KMS-11 (cell line): ENCODE measurements around the gene MX2.

Experiments used
- H2AFZ ChIP-seq: fragments of 200-600 bp; sonication (generic); 2 replicates; pipeline ENCODE4 v1.6.1; 2016; ENCODE audit warnings: antibody characterized with exemption, mixed run types, low read depth
- H3K27ac ChIP-seq: fragments of 200-600 bp; sonication (generic); 2 replicates; pipeline ENCODE4 v1.6.1; 2016; ENCODE audit warnings: mild to moderate bottlenecking, mixed run types
- H3K27me3 ChIP-seq: fragments of 200-600 bp; sonication (generic); 2 replicates; pipeline ENCODE4 v1.6.1; 2017; ENCODE audit warnings: mild to moderate bottlenecking, low read depth, mixed run types, moderate library complexity; ENCODE audit not compliant: insufficient read depth
- H3K36me3 ChIP-seq: fragments of 200-600 bp; sonication (generic); 2 replicates; pipeline ENCODE4 v1.6.1; 2017; ENCODE audit warnings: mild to moderate bottlenecking, mixed run types; ENCODE audit not compliant: insufficient read depth
- H3K4me1 ChIP-seq: fragments of 200-600 bp; sonication (generic); 2 replicates; pipeline ENCODE4 v1.6.1; 2016; ENCODE audit warnings: mild to moderate bottlenecking, low read depth, mixed run types; ENCODE audit not compliant: poor library complexity, severe bottlenecking
- H3K4me2 ChIP-seq: fragments of 200-600 bp; sonication (generic); 2 replicates; pipeline ENCODE4 v1.7.0; 2016; ENCODE audit warnings: mild to moderate bottlenecking, mixed run types
- H3K4me3 ChIP-seq: fragments of 200-600 bp; sonication (generic); IDR thresholded peaks from 2 replicates; pipeline ENCODE4 v1.6.1; 2017; ENCODE audit warnings: low read depth, low read length, mixed read lengths; ENCODE audit not compliant: insufficient read depth
- H3K79me2 ChIP-seq: fragments of 200-600 bp; sonication (generic); 2 replicates; pipeline ENCODE4 v1.6.1; 2016; ENCODE audit warnings: low read depth, mixed run types; ENCODE audit not compliant: insufficient read depth
- H3K9ac ChIP-seq: fragments of 200-600 bp; sonication (generic); 2 replicates; pipeline ENCODE4 v1.6.1; 2016; ENCODE audit warnings: mild to moderate bottlenecking, mixed run types
- H4K20me1 ChIP-seq: fragments of 200-600 bp; sonication (generic); 2 replicates; pipeline ENCODE4 v1.6.1; 2016; ENCODE audit warnings: mild to moderate bottlenecking, mixed run types; ENCODE audit not compliant: insufficient read depth
- TF ChIP-seq, protein P1 (sequence below): fragments of 200-600 bp; sonication (generic); conservative IDR thresholded peaks from 2 replicates; pipeline ENCODE4 v1.6.1; 2017; ENCODE audit warnings: low read depth, mild to moderate bottlenecking, antibody characterized with exemption, low read length, moderate library complexity, mixed read lengths

Gene MX2

DNA sequence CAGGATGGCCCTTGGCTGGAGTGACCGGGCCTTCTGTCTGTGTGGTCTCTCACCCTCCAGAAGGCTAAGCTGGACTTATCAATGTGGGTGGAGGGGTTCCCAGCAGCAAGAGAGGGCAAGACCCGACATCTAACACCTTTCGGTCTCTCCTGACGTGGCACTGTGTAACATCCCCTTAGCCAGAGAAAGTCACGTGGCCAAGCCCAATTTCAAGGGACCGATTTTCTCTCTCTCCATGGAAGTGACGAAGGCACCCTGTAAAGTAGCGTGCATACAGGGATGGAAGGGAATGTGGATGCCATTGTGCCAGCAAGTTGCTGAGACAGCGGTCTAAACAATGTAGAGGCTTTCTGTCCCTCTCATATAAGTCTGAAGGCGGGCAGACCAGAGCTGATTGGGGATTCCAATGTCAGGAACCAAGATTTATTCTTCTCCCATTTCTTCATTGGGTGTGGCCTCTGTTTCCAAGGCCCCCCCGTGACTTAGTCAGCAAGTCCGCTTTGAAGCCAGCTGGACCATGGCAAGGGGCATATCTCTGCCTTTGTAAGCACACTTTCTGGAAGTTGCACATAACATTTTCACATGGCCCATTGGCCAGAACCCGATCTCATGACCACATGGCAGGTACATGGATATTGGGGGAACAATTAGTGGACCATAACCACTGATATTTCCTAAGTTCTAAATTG, 76.7 kb downstream of the MX2 start:
- H3K4me3 ChIP-seq = no peak overlapping the region
- no peak overlapping the region for H3K4me2 ChIP-seq
- H3K9ac ChIP-seq = no peak overlapping the region
- H3K36me3 ChIP-seq = 0 out of 2 replicates have a peak, but pooled peaks cover 4% of the 10 kb centered on the region
- H3K79me2 ChIP-seq = no peaks in the 10 kb centered on the region
- no peaks in the 10 kb centered on the region for H3K4me1 ChIP-seq
- no peaks in the 10 kb centered on the region for H3K27me3 ChIP-seq
- H3K27ac ChIP-seq = no peak overlapping the region
- H2AFZ ChIP-seq = no peak overlapping the region
- no peaks in the 10 kb centered on the region for H4K20me1 ChIP-seq
- TF ChIP-seq, protein P1, sequence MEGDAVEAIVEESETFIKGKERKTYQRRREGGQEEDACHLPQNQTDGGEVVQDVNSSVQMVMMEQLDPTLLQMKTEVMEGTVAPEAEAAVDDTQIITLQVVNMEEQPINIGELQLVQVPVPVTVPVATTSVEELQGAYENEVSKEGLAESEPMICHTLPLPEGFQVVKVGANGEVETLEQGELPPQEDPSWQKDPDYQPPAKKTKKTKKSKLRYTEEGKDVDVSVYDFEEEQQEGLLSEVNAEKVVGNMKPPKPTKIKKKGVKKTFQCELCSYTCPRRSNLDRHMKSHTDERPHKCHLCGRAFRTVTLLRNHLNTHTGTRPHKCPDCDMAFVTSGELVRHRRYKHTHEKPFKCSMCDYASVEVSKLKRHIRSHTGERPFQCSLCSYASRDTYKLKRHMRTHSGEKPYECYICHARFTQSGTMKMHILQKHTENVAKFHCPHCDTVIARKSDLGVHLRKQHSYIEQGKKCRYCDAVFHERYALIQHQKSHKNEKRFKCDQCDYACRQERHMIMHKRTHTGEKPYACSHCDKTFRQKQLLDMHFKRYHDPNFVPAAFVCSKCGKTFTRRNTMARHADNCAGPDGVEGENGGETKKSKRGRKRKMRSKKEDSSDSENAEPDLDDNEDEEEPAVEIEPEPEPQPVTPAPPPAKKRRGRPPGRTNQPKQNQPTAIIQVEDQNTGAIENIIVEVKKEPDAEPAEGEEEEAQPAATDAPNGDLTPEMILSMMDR = no peak

DNA sequence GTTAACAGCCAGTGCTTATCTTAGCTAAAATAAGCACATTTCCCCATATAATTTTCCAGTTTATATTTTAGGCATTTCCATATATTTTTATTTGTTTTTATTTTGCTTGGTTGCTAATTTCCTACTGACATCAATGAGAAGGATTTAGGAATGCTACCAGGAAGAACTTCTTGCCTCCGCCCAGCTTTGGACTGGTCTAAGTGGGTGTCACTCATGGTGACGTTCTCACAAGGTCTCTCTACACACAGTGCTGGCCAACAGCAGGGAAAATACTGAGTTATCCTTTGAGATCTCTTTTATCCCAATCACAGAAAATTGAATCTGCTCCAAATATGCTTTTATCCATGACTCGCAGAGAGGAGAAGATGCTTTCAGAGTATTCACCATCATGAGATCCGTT, 77.4 kb downstream of the MX2 start:
- H2AFZ ChIP-seq = no peak overlapping the region
- no peaks in the 10 kb centered on the region for H4K20me1 ChIP-seq
- TF ChIP-seq, protein P1 = no peak
- H3K27ac ChIP-seq = no peak overlapping the region
- no peaks in the 10 kb centered on the region for H3K27me3 ChIP-seq
- 0 out of 2 replicates have a peak, but pooled peaks cover 4% of the 10 kb centered on the region for H3K36me3 ChIP-seq
- no peak overlapping the region for H3K9ac ChIP-seq
- H3K4me1 ChIP-seq = no peaks in the 10 kb centered on the region
- H3K79me2 ChIP-seq = no peaks in the 10 kb centered on the region
- H3K4me3 ChIP-seq = no peak overlapping the region
- no peak overlapping the region for H3K4me2 ChIP-seq

DNA sequence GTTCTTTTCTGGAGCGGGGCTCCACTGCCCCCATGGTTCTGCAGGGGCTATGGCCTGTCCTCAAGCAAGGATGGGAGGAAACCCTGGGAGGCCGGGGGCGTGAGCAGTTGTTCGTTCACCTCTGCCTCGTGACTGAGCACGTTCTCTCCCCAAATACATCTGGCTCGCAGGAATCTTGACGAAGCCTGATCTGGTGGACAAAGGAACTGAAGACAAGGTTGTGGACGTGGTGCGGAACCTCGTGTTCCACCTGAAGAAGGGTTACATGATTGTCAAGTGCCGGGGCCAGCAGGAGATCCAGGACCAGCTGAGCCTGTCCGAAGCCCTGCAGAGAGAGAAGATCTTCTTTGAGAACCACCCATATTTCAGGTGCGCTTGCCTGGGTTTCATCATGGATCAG, 79.7 kb downstream of the MX2 start:
- H3K79me2 ChIP-seq = no peaks in the 10 kb centered on the region
- H3K4me1 ChIP-seq = no peaks in the 10 kb centered on the region
- H4K20me1 ChIP-seq = no peaks in the 10 kb centered on the region
- H3K27ac ChIP-seq = no peak overlapping the region
- no peak overlapping the region for H3K4me3 ChIP-seq
- H3K27me3 ChIP-seq = no peaks in the 10 kb centered on the region
- H3K4me2 ChIP-seq = no peak overlapping the region
- H3K36me3 ChIP-seq = no peaks in the 10 kb centered on the region
- H3K9ac ChIP-seq = no peak overlapping the region
- TF ChIP-seq, protein P1 = no peak
- H2AFZ ChIP-seq = no peak overlapping the region

DNA sequence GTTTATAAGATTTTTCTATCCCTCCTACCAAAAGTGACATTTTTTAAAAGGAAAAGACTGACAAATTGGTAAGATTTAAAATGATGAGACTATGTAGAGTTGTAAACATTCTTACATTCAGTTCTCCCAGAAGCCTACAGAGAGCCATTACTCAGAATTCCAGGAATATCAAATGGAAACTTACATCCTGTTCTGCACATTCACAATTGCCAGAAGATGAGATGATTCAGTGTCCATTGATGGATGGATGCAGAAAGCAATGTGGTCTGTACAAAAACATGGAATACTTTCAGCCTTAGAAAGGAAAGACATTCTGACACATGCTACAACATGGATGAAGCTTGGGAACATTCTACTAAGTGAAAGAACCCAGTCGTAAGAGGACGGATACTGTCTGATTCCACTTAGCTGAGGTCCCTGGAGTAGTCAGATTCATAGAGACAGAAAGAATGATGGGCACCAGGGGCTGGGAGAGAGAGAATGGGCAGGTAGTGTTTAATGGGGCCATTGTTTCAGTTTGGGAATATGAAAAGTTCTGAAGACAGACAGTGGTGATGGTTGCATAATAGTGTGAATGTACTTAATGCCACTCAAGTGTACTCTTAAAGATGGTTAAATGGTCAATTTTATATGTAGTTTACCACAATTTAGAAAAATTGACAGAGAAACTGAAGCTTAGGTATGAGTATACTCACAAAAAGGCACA, 80.8 kb downstream of the MX2 start:
- Histone ChIP-seq H3K4me1 (no peaks in the 10 kb centered on the region), H3K36me3 (no peaks in the 10 kb centered on the region), H4K20me1 (no peaks in the 10 kb centered on the region), H3K4me3 (no peak overlapping the region), H3K27me3 (no peaks in the 10 kb centered on the region), H3K9ac (no peak overlapping the region), H2AFZ (no peak overlapping the region), H3K4me2 (no peak overlapping the region), H3K27ac (no peak overlapping the region), H3K79me2 (no peaks in the 10 kb centered on the region)
- TF ChIP-seq, protein P1 = no peak
